ENCODE data around the gene CDH7.

Gene CDH7

GRCh38 chr18:65924904-65925303 lies 174.1 kb downstream of the CDH7 start:
- no peak for DNase-seq

GRCh38 chr18:65934874-65935273 lies 184.1 kb downstream of the CDH7 start:
- DNase-seq = no peak

- DNase-seq = no peak
These were observed 185.9 kb downstream of the CDH7 start for GRCh38 chr18:65936678-65937077.

- DNase-seq = no peak
These were observed 186.4 kb downstream of the CDH7 start for GRCh38 chr18:65937180-65937579.

- DNase-seq = no peak
These were observed 188.0 kb downstream of the CDH7 start for GRCh38 chr18:65938592-65939372.

Data from activated CD8-positive, alpha-beta memory T cell treated with anti-CD3 and anti-CD28 coated beads, Interleukin-2, amount 50 U/mL, for 48 hours (primary cell).